H9 (cell line): ENCODE measurements around the gene PRDM5. TPM values are rescaled to one million over a fixed set of nuclear protein-coding genes. Genes with fewer than 3 reads are reported as not detected.

ENCODE experiments used
- DNase-seq: peaks from one replicate; pipeline ENCODE4 v3.0.0-alpha.2; 2017
- H2AFZ ChIP-seq: one replicate; pipeline ENCODE4 v1.6.1; 2013; ENCODE audit warnings: mild to moderate bottlenecking, low read length, control low read depth, moderate library complexity
- H2AK5ac ChIP-seq: 2 replicates; pipeline ENCODE4 v1.6.1; 2013; ENCODE audit warnings: low read length, control low read depth, mixed read lengths; ENCODE audit not compliant: insufficient read length
- H2BK120ac ChIP-seq: one replicate; pipeline ENCODE4 v1.6.1; 2013; ENCODE audit warnings: low read depth, mild to moderate bottlenecking, low read length, control low read depth, inconsistent platforms; ENCODE audit not compliant: poor library complexity, severe bottlenecking
- H2BK12ac ChIP-seq: 2 replicates; pipeline ENCODE4 v1.6.1; 2013; ENCODE audit warnings: low read length, control low read depth, mixed read lengths, low read depth; ENCODE audit not compliant: insufficient read length
- H2BK15ac ChIP-seq: 2 replicates; pipeline ENCODE4 v1.6.1; 2013; ENCODE audit warnings: low read depth, low read length, control low read depth
- H2BK20ac ChIP-seq: one replicate; pipeline ENCODE4 v1.6.1; 2013; ENCODE audit warnings: low read depth, mild to moderate bottlenecking, low read length, control low read depth, inconsistent platforms; ENCODE audit not compliant: poor library complexity, severe bottlenecking
- H2BK5ac ChIP-seq: 2 replicates; pipeline ENCODE4 v1.6.1; 2013; ENCODE audit warnings: low read length, control low read depth, mixed read lengths; ENCODE audit not compliant: insufficient read length
- H3K14ac ChIP-seq: 2 replicates; pipeline ENCODE4 v1.6.1; 2013; ENCODE audit warnings: low read length, control low read depth; ENCODE audit not compliant: insufficient read depth
- H3K18ac ChIP-seq: 2 replicates; pipeline ENCODE4 v1.6.1; 2013; ENCODE audit warnings: low read depth, mild to moderate bottlenecking, mixed read lengths, low read length, control low read depth; ENCODE audit not compliant: insufficient read length
- H3K23ac ChIP-seq: 2 replicates; pipeline ENCODE4 v1.6.1; 2013; ENCODE audit warnings: low read length, control low read depth, mixed read lengths, low read depth; ENCODE audit not compliant: insufficient read length
- H3K23me2 ChIP-seq: 2 replicates; pipeline ENCODE4 v1.6.1; 2013; ENCODE audit warnings: low read depth, mild to moderate bottlenecking, mixed read lengths, low read length, control low read depth; ENCODE audit not compliant: insufficient read length, poor library complexity, severe bottlenecking
- H3K27ac ChIP-seq: 2 replicates; pipeline ENCODE4 v1.5.1; 2013; ENCODE audit warnings: low read length, control low read depth, mixed read lengths, low read depth; ENCODE audit not compliant: insufficient read length
- H3K27me3 ChIP-seq: 2 replicates; pipeline ENCODE4 v1.6.1; 2013; ENCODE audit warnings: low read length, control low read depth, inconsistent platforms; ENCODE audit not compliant: insufficient read depth
- H3K4ac ChIP-seq: 2 replicates; pipeline ENCODE4 v1.6.1; 2013; ENCODE audit warnings: low read depth, mild to moderate bottlenecking, control low read depth, inconsistent platforms, low read length, moderate library complexity
- H3K4me1 ChIP-seq: 2 replicates; pipeline ENCODE4 v1.6.1; 2013; ENCODE audit warnings: low read length, control low read depth, inconsistent platforms; ENCODE audit not compliant: insufficient read depth
- H3K4me2 ChIP-seq: 2 replicates; pipeline ENCODE4 v1.6.1; 2013; ENCODE audit warnings: low read length, control low read depth, mixed read lengths; ENCODE audit not compliant: insufficient read length, insufficient read depth
- H3K56ac ChIP-seq: 2 replicates; pipeline ENCODE4 v1.6.1; 2013; ENCODE audit warnings: low read depth, mild to moderate bottlenecking, mixed read lengths, low read length, control low read depth; ENCODE audit not compliant: insufficient read length
- H3K79me1 ChIP-seq: 2 replicates; pipeline ENCODE4 v1.6.1; 2013; ENCODE audit warnings: low read depth, mild to moderate bottlenecking, moderate library complexity, low read length, control low read depth, inconsistent platforms; ENCODE audit not compliant: insufficient read depth, poor library complexity, severe bottlenecking
- H3K79me2 ChIP-seq: 2 replicates; pipeline ENCODE4 v1.6.1; 2013; ENCODE audit warnings: low read length, control low read depth, inconsistent platforms; ENCODE audit not compliant: insufficient read depth
- H3K9ac ChIP-seq: 2 replicates; pipeline ENCODE4 v1.6.1; 2013; ENCODE audit warnings: low read length, control low read depth, mixed read lengths; ENCODE audit not compliant: insufficient read length; ENCODE audit errors: extremely low read depth
- H3K9me3 ChIP-seq: one replicate; pipeline ENCODE4 v1.6.1; 2013; ENCODE audit warnings: low read depth, low read length, inconsistent platforms; ENCODE audit not compliant: control insufficient read depth
- H3T11ph ChIP-seq: one replicate; pipeline ENCODE4 v1.6.1; 2013; ENCODE audit warnings: mild to moderate bottlenecking, low read length, control low read depth, inconsistent platforms
- H4K20me1 ChIP-seq: one replicate; pipeline ENCODE4 v1.6.1; 2013; ENCODE audit not compliant: control insufficient read depth, insufficient read length, insufficient read depth
- H4K5ac ChIP-seq: 2 replicates; pipeline ENCODE4 v1.6.1; 2013; ENCODE audit warnings: low read depth, mild to moderate bottlenecking, mixed read lengths, low read length, control low read depth; ENCODE audit not compliant: insufficient read length
- H4K8ac ChIP-seq: replicated peaks from 2 replicates; pipeline ENCODE4 v1.6.1; 2013; ENCODE audit warnings: low read length, control low read depth, mixed read lengths, low read depth; ENCODE audit not compliant: insufficient read length
- H4K91ac ChIP-seq: 2 replicates; pipeline ENCODE4 v1.6.1; 2013; ENCODE audit warnings: low read depth, mild to moderate bottlenecking, moderate library complexity, mixed read lengths, low read length, control low read depth; ENCODE audit not compliant: insufficient read length
- H3K27ac Mint-ChIP-seq, 3 experiments: 2 replicates in 2 of 3; 3 replicates in 1 of 3; pipeline ENCODE4 v1.8.0; 2020 to 2021; ENCODE audit warnings: mixed read lengths in 3 of 3, mild to moderate bottlenecking in 1 of 3, moderate library complexity in 1 of 3
- H3K27me3 Mint-ChIP-seq: 2 replicates; pipeline ENCODE4 v1.8.0; 2021; ENCODE audit warnings: low read depth, mild to moderate bottlenecking, moderate library complexity, mixed read lengths
- H3K36me3 Mint-ChIP-seq, 3 experiments: 2 replicates in 2 of 3; 3 replicates in 1 of 3; pipeline ENCODE4 v1.8.0; 2020 to 2021; ENCODE audit warnings: low read depth in 3 of 3, mixed read lengths in 3 of 3; ENCODE audit not compliant: insufficient read depth in 1 of 3
- H3K4me1 Mint-ChIP-seq, 2 experiments: 2 replicates each; pipeline ENCODE4 v1.8.0; 2020; ENCODE audit warnings: mixed read lengths in 2 of 2
- H3K4me3 Mint-ChIP-seq, 2 experiments: 2 replicates in 1 of 2; 3 replicates in 1 of 2; pipeline ENCODE4 v1.8.0; 2020 to 2021; ENCODE audit warnings: mild to moderate bottlenecking in 2 of 2, mixed read lengths in 2 of 2, moderate library complexity in 1 of 2
- H3K9me3 Mint-ChIP-seq, 2 experiments: 2 replicates in 1 of 2; 3 replicates in 1 of 2; pipeline ENCODE4 v1.8.0; 2020; ENCODE audit warnings: mild to moderate bottlenecking in 2 of 2, mixed read lengths in 2 of 2, moderate library complexity in 1 of 2
- CTCF ChIP-seq: fragments of 200-600 bp; sonication (generic); conservative IDR thresholded peaks from 3 replicates; pipeline ENCODE4 v1.8.0; 2021; ENCODE audit warnings: antibody characterized with exemption, mild to moderate bottlenecking
- WGBS: extraction: QIAGEN DNeasy Blood & Tissue Kit; methylation state at CpG from one replicate; pipeline ENCODE4 v1.1.7; 2013; ENCODE audit warnings: missing lambda C conversion rate, low lambda C conversion rate, mixed read lengths; ENCODE audit not compliant: insufficient read length; ENCODE audit errors: extremely low coverage; 5-methylcytosine and 5-hydroxymethylcytosine counted together
- total RNA-seq: library from RNA; stranded (reverse); gene quantifications from 2 replicates; pipeline ENCODE4 v1.2.1, GENCODE V29; 2021

PRDM5 gene
- total RNA-seq, 1 experiment from 2014 or later: 21.7 TPM

- Histone ChIP-seq H2AK5ac (no peak overlapping the region), H3T11ph (no peak overlapping the region), H2AFZ (no peak overlapping the region), H3K79me1 (no peaks in the 10 kb centered on the region), H3K23me2 (no peaks in the 10 kb centered on the region), H4K5ac (no peak overlapping the region), H4K20me1 (no peaks in the 10 kb centered on the region), H3K27ac (no peak overlapping the region), H3K79me2 (no peaks in the 10 kb centered on the region), H4K91ac (no peak overlapping the region), H3K56ac (no peak overlapping the region), H2BK12ac (no peak overlapping the region), H4K8ac (no peak overlapping the region), H3K18ac (no peak overlapping the region), H2BK5ac (no peak overlapping the region), H3K27me3 (no peaks in the 10 kb centered on the region), H2BK15ac (no peak overlapping the region), H3K23ac (no peak overlapping the region), H3K9me3 (no peaks in the 10 kb centered on the region), H3K9ac (no peak overlapping the region), H3K4me2 (no peak overlapping the region), H2BK120ac (no peak overlapping the region), H3K14ac (no peak overlapping the region), H3K4ac (no peak overlapping the region), H3K4me1 (no peaks in the 10 kb centered on the region), H2BK20ac (no peak overlapping the region)
- no peaks in the 10 kb centered on the region; the same call in 1 of the 2 replicates for H3K27me3 Mint-ChIP-seq
- H3K27ac Mint-ChIP-seq: no peak overlapping the region
- H3K36me3 Mint-ChIP-seq: no peaks in the 10 kb centered on the region
- H3K4me1 Mint-ChIP-seq: peaks cover 14 to 21% of the 10 kb centered on the region in 2 experiments
- H3K4me3 Mint-ChIP-seq: no peak overlapping the region
- TF ChIP-seq CTCF: no peak
- no CpG with 5 or more reads among the region's 4 CpGs for WGBS
- no peak for DNase-seq
- no peaks in the 10 kb centered on the region for H3K9me3 Mint-ChIP-seq
Measured at GRCh38 chr4:120965938-120966337, 43.4 kb upstream of the PRDM5 start.
